HEK293 (cell line): Measurements from ENCODE around the gene SP6.

ENCODE experiments used
- CTCF ChIP-seq: fragments of 450-650 bp; formaldehyde crosslinking; IDR thresholded peaks from 2 replicates; pipeline ENCODE4 v1.5.1; 2016; ENCODE audit warnings: missing biosample characterization, missing genetic modification characterization
- ZSCAN30 ChIP-seq: fragments of 450-650 bp; IDR thresholded peaks from 2 replicates; pipeline ENCODE4 v1.5.1; 2018; ENCODE audit warnings: missing biosample characterization, mild to moderate bottlenecking, missing genetic modification characterization, moderate library complexity

- TF ChIP-seq CTCF (tag by site-specific recombination) (peak; percentile 60; the same call in 1 of the 2 replicates), ZSCAN30 (tag by site-specific recombination) (no peak)
Observed at GRCh38 chr17:47894498-47895346, 43.8 kb upstream of the SP6 start.
